ENCODE results near the gene ALPL. TPM values are rescaled to one million over a fixed set of nuclear protein-coding genes. Genes with fewer than 3 reads are reported as not detected.

The ALPL gene
- total and polyA plus RNA-seq, 7 donors, result 0.73 to 2.0 (median 1.3) TPM

DNA sequence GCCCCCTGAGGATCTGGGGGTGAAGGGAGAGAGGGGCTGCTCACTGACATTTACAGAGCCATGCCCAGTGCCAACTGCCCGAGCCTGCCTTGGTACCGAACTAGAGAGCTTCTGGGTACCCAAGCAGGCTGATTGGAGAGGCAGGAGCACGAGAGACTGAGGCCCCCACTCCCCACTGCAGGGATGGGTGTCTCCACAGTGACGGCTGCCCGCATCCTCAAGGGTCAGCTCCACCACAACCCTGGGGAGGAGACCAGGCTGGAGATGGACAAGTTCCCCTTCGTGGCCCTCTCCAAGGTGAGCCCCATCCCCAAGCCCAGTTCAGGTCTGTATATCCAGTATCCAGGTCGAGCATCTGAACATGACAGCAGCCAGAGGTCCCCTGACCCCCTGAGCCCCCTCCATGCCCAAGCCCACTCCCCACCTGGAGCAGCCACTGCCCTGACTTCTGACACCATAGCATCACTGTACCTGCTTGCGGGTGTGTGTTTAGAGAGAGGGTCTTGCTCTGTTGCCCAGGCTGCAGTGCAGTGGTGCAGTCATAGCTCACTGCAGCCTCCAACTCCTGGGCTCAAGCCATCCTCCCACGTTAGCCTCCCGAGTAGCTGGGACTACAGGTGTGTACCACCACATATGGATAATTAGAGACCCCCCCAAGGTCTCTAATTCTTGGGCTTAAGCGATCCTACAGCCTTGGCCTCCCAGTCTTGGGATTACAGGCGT lies 51.9 kb downstream of the ALPL start:
- intact Hi-C loops (cut with DNase I), result no loop called here
- DNase-seq, result peak; percentile 6 to 14
- ATAC-seq, result no peak

DNA sequence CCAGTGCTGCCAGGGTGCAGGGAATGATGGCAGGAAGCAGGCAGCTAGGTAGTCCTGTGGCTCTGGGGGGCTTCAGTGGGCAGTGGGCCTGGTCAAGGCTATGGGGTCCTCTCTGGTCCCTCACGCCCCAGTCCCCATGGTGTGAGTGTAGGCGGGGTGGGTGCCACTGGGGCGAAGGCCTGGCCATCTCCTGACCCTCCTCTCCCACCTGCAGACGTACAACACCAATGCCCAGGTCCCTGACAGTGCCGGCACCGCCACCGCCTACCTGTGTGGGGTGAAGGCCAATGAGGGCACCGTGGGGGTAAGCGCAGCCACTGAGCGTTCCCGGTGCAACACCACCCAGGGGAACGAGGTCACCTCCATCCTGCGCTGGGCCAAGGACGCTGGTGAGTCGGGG lies 53.7 kb downstream of the ALPL start:
- no peak overlapping the region for H3K4me3 ChIP-seq
- H3K9me3 ChIP-seq, result no peaks in the 10 kb centered on the region
- peaks cover 0 to 13% (median under 1%) of the 10 kb centered on the region in 3 donors for H3K27me3 ChIP-seq (ENCODE audit: insufficient read depth in 3 of 3, low read length in 2 of 3)
- no peaks in the 10 kb centered on the region for H3K36me3 ChIP-seq (ENCODE audit: insufficient read depth in 1 of 2, low read depth in 1 of 2)
- intact Hi-C loops (cut with DNase I), result no loop called here
- no peaks in the 10 kb centered on the region for H3K4me1 ChIP-seq
- ATAC-seq (no peak), DNase-seq (peak; percentile 5 to 31)
- no peak overlapping the region for H3K27ac ChIP-seq
- 91 to 96% (median 95%) methylated on average over 15 of the region's 15 CpGs for WGBS, 3 donors
- TF ChIP-seq, protein P1, sequence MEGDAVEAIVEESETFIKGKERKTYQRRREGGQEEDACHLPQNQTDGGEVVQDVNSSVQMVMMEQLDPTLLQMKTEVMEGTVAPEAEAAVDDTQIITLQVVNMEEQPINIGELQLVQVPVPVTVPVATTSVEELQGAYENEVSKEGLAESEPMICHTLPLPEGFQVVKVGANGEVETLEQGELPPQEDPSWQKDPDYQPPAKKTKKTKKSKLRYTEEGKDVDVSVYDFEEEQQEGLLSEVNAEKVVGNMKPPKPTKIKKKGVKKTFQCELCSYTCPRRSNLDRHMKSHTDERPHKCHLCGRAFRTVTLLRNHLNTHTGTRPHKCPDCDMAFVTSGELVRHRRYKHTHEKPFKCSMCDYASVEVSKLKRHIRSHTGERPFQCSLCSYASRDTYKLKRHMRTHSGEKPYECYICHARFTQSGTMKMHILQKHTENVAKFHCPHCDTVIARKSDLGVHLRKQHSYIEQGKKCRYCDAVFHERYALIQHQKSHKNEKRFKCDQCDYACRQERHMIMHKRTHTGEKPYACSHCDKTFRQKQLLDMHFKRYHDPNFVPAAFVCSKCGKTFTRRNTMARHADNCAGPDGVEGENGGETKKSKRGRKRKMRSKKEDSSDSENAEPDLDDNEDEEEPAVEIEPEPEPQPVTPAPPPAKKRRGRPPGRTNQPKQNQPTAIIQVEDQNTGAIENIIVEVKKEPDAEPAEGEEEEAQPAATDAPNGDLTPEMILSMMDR (IDR thresholded peaks at IDR 0.05), result no peak

More for the DNA sequence above, 51.9 kb downstream of the ALPL start:
- TF ChIP-seq, protein P1 (IDR thresholded peaks at IDR 0.05), result no peak
- 80 to 90% (median 82%) methylated on average over 12 of the region's 12 CpGs for WGBS, 3 donors
- Histone ChIP-seq H3K27ac (no peak overlapping the region), H3K4me1 (no peaks in the 10 kb centered on the region), H3K27me3 (ENCODE audit: insufficient read depth in 3 of 3, low read length in 2 of 3) (peaks cover 0 to 27% (median 0%) of the 10 kb centered on the region in 3 donors), H3K9me3 (no peaks in the 10 kb centered on the region), H3K36me3 (ENCODE audit: insufficient read depth in 1 of 2, low read depth in 1 of 2) (no peaks in the 10 kb centered on the region), H3K4me3 (no peak overlapping the region)

DNA sequence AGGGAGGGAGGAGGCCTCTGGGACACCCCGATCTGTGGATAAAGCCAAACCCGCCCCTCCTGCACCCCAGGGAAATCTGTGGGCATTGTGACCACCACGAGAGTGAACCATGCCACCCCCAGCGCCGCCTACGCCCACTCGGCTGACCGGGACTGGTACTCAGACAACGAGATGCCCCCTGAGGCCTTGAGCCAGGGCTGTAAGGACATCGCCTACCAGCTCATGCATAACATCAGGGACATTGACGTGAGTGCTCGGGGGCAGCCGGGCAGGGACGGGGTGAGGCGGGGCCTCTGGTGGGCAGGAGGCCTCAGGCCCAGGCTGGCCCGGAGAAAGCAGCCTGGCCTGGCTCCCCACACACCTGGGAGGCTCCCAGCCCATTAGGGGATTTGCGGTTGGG lies 54.7 kb downstream of the ALPL start:
- DNase-seq, result peak; percentile 10 to 38
- no peak overlapping the region for H3K4me3 ChIP-seq
- no peaks in the 10 kb centered on the region for H3K4me1 ChIP-seq
- no peaks in the 10 kb centered on the region for H3K9me3 ChIP-seq
- no peaks in the 10 kb centered on the region for H3K36me3 ChIP-seq (ENCODE audit: insufficient read depth in 1 of 2, low read depth in 1 of 2)
- H3K27me3 ChIP-seq (ENCODE audit: insufficient read depth in 3 of 3, low read length in 2 of 3), result peaks cover 0 to 12% (median 5%) of the 10 kb centered on the region in 3 donors
- intact Hi-C loops (cut with DNase I), result no loop called here
- WGBS, 3 donors, result 76 to 89% (median 81%) methylated on average over 15 to 17 of the region's 17 CpGs
- no peak for ATAC-seq
- TF ChIP-seq, protein P1 (IDR thresholded peaks at IDR 0.05), result no peak
- no peak overlapping the region for H3K27ac ChIP-seq

DNA sequence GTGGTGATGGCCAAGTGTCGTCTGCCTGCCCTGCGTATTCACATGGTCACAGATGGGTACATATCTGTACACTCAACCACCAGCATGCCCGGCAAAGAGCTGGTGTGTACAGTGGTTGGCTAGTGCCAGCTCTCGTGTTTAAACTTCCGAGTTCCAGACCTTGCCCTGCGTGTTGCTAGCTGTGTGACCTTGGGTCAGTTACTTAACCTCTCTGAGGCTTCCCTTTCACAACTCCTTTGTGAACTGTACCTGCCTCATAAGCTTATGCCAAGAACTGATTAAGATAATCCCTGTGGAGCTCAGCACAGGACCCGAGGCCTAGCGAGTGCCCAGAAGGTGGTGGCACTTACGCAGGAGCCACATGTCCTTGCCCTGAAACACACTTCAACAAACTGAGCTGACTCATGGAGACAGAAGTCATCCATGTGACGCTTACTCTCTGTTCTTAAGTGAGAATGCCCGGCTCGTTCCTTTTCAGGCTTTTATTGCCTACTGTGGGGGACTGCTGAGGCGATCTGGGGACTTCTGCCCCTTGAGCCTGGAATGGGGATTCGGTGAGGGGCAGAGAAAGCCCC lies 55.4 kb downstream of the ALPL start:
- Histone ChIP-seq H3K4me1 (no peaks in the 10 kb centered on the region), H3K4me3 (no peak overlapping the region), H3K27me3 (ENCODE audit: insufficient read depth in 3 of 3, low read length in 2 of 3) (peaks cover 0 to 9% (median 5%) of the 10 kb centered on the region in 3 donors), H3K36me3 (ENCODE audit: insufficient read depth in 1 of 2, low read depth in 1 of 2) (no peaks in the 10 kb centered on the region), H3K9me3 (no peaks in the 10 kb centered on the region), H3K27ac (no peak overlapping the region)
- TF ChIP-seq, protein P1 (IDR thresholded peaks at IDR 0.05), result no peak
- no peak for DNase-seq
- no peak for ATAC-seq
- 77 to 79% (median 78%) methylated on average over 14 of the region's 14 CpGs for WGBS, 3 donors
- intact Hi-C loops (cut with DNase I), result no loop called here
